GM12878 (cell line): ENCODE measurements around the gene RFT1. TPM values are rescaled to one million over a fixed set of nuclear protein-coding genes. Genes with fewer than 3 reads are reported as not detected.

Experiments
- ATAC-seq: fragments of 200-7000 bp; cut with Tn5 transposase; 3 replicates; pipeline ENCODE4 v1.9.1; 2020; ENCODE audit warnings: mild to moderate bottlenecking, moderate library complexity
- BruUV-seq: library from RNA; stranded (reverse); fragments of 400-500 nt; replicated peaks from 2 replicates; lab custom pipeline; 2021; lab: Mats Ljungman, UMichigan
- CTCF ChIA-PET: fragments of 300-600 bp; sonication (Branson Sonifier 250); formaldehyde crosslinking; extraction: SDS; loops from one replicate; lab custom pipeline; 2021; ENCODE audit warnings: inconsistent platforms; lab: Yijun Ruan, JAX
- POLR2A ChIA-PET: fragments of 350-600 bp; formaldehyde crosslinking; extraction: SDS; loops from one replicate; lab custom pipeline; 2021; ENCODE audit warnings: inconsistent platforms; lab: Charles Lee
- RAD21 ChIA-PET: fragments of 300-600 bp; sonication (Branson Sonifier 250); formaldehyde crosslinking; loops from one replicate; lab custom pipeline; 2023; ENCODE audit warnings: antibody characterized with exemption; ENCODE audit not compliant: unreplicated experiment; lab: Charles Lee
- SMC1A ChIA-PET: fragments of 300-600 bp; sonication (Branson Sonifier 250); formaldehyde crosslinking; loops from one replicate; lab custom pipeline; 2023; ENCODE audit not compliant: unreplicated experiment, uncharacterized antibody; lab: Charles Lee
- DNase-seq: peaks from one replicate; pipeline ENCODE4 v3.0.0-alpha.2; 2011; ENCODE audit warnings: low read depth, low spot score
- FAIRE-seq: peaks from 3 replicates; lab custom pipeline; 2011; peaks lifted over from hg19 to GRCh38; lab: Jason Lieb, UNC
- H2AFZ ChIP-seq: 2 replicates; pipeline ENCODE4 v1.6.0; 2011; ENCODE audit warnings: low read depth, low read length, control low read depth; ENCODE audit not compliant: control insufficient read depth
- H3K27ac ChIP-seq: 2 replicates; pipeline ENCODE4 v1.5.1; 2011; ENCODE audit warnings: control low read depth; ENCODE audit not compliant: control insufficient read depth, insufficient read depth
- H3K27me3 ChIP-seq, 2 experiments: replicated peaks in 1 of 2; 2 replicates each; pipeline versions ENCODE4 v1.6.0 to v1.6.1; 2011; ENCODE audit warnings: low read length in 1 of 2; ENCODE audit not compliant: control insufficient read depth in 2 of 2, insufficient read depth in 2 of 2
- H3K36me3 ChIP-seq, 2 experiments: 2 replicates each; pipeline ENCODE4 v1.5.1; 2011; ENCODE audit warnings: low read length in 1 of 2; ENCODE audit not compliant: control insufficient read depth in 2 of 2, insufficient read depth in 2 of 2
- H3K4me1 ChIP-seq: 2 replicates; pipeline ENCODE4 v1.6.1; 2011; ENCODE audit warnings: mild to moderate bottlenecking, low read length, moderate library complexity, mixed read lengths; ENCODE audit not compliant: control insufficient read depth, insufficient read depth
- H3K4me2 ChIP-seq: 2 replicates; pipeline ENCODE4 v1.6.0; 2011; ENCODE audit warnings: control low read depth; ENCODE audit not compliant: control insufficient read depth, insufficient read depth
- H3K4me3 ChIP-seq: fragments of 200-600 bp; sonication (generic); 2 replicates; pipeline ENCODE4 v1.5.1; 2016
- H3K79me2 ChIP-seq: 2 replicates; pipeline ENCODE4 v1.6.0; 2011; ENCODE audit warnings: low read length; ENCODE audit not compliant: control insufficient read depth, insufficient read depth
- H3K9ac ChIP-seq: 2 replicates; pipeline ENCODE4 v1.8.0; 2011; ENCODE audit warnings: low read length, control low read depth, mixed read lengths; ENCODE audit not compliant: control insufficient read depth, insufficient read depth
- H3K9me3 ChIP-seq: replicated peaks from 3 replicates; pipeline ENCODE4 v1.5.1; 2011; ENCODE audit warnings: mild to moderate bottlenecking, low read length; ENCODE audit not compliant: control insufficient read depth, insufficient read depth
- H4K20me1 ChIP-seq: 2 replicates; pipeline ENCODE4 v1.6.0; 2011; ENCODE audit not compliant: control insufficient read depth, insufficient read depth
- ELK1 ChIP-seq: IDR thresholded peaks from 2 replicates; pipeline ENCODE4 v1.6.1; 2012; ENCODE audit warnings: low read depth, low read length, improper control_type of control experiment
- GABPA ChIP-seq: IDR thresholded peaks from 2 replicates; pipeline ENCODE4 v1.6.1; 2014; ENCODE audit warnings: antibody characterized with exemption, low read depth, mild to moderate bottlenecking, inconsistent platforms
- IRF4 ChIP-seq: IDR thresholded peaks from 2 replicates; pipeline ENCODE4 v1.6.1; 2011; ENCODE audit warnings: low read depth, low read length
- KDM1A ChIP-seq: fragments of 200-600 bp; sonication (generic); IDR thresholded peaks from 2 replicates; pipeline ENCODE4 v1.6.1; 2016; ENCODE audit warnings: borderline replicate concordance
- MYB ChIP-seq: fragments of 150-350 bp; IDR thresholded peaks from 2 replicates; pipeline ENCODE4 v1.6.1; 2014; ENCODE audit warnings: mild to moderate bottlenecking, low read depth, low read length, borderline replicate concordance
- ZBTB4 ChIP-seq: fragments of 450-650 bp; formaldehyde crosslinking; IDR thresholded peaks from 2 replicates; pipeline ENCODE4 v1.4.0; 2022; ENCODE audit warnings: mild to moderate bottlenecking, moderate library complexity
- WGBS: methylation state at CpG from one replicate; pipeline ENCODE4 v1.1.6; 2016; ENCODE audit warnings: low lambda C conversion rate; ENCODE audit not compliant: insufficient replicate concordance, insufficient coverage; ENCODE audit errors: missing lambda C conversion rate; 5-methylcytosine and 5-hydroxymethylcytosine counted together
- in situ Hi-C: fragments of 300-500 bp; cut with MboI; formaldehyde crosslinking; loops from 9 replicates; pipeline ENCODE4 v1.14.3; 2018; ENCODE audit warnings: mixed read lengths
- intact Hi-C: fragments of 100-400 bp; cut with micrococcal nuclease; formaldehyde crosslinking; loops from one replicate; pipeline ENCODE4 v1.14.2; 2022; ENCODE audit not compliant: unreplicated experiment
- polyA plus RNA-seq, 11 experiments: library from polyadenylated mRNA; depleted of rRNA in 4 of 11; unstranded in 6 of 11; stranded (reverse) in 5 of 11; fragments of >200 nt; fragmentation: Nextera tagmentation in 4 of 11; fragmentation: Illumina TruSeq in 1 of 11; extraction: Ambion mirVana in 4 of 11; extraction: Trizol in 1 of 11; gene quantifications; 1 replicate in 1 of 11; 2 replicates in 10 of 11; pipeline versions ENCODE4 v1.2.1 to v1.2.3, GENCODE V29; 2011 to 2016; ENCODE audit warnings: inconsistent platforms in 2 of 11, missing spikeins in 2 of 11, low read depth in 1 of 11
- total RNA-seq, 4 experiments: library from RNA; depleted of rRNA in 3 of 4; stranded (reverse); fragments of >200 nt in 3 of 4; fragmentation: Illumina TruSeq in 1 of 4; extraction: Trizol in 1 of 4; gene quantifications; 2 replicates each; pipeline versions ENCODE4 v1.2.1 to v1.2.3, GENCODE V29; 2013 to 2021
- TF ChIP-seq, protein P1 (sequence below): fragments of 450-650 bp; conservative IDR thresholded peaks from 2 replicates; pipeline ENCODE4 v1.6.1; 2017; ENCODE audit warnings: mild to moderate bottlenecking, moderate library complexity
- TF ChIP-seq, protein P2 (sequence below): IDR thresholded peaks from 2 replicates; pipeline ENCODE4 v1.6.1; 2012; ENCODE audit warnings: improper control_type of control experiment, low read depth, low read length; ENCODE audit not compliant: insufficient replicate concordance
- TF ChIP-seq, protein P3 (sequence below): fragments of 450-650 bp; IDR thresholded peaks from 2 replicates; pipeline ENCODE4 v1.6.1; 2018; ENCODE audit warnings: mild to moderate bottlenecking, low read depth, moderate library complexity; ENCODE audit not compliant: partially characterized antibody

RFT1 gene
- total and polyA plus RNA-seq, 10 of the 15 experiments (the other 5 are each of a cell fraction or from before 2014, with no cell fraction given), result 16.6 to 75.1 (median 34.5) TPM

DNA sequence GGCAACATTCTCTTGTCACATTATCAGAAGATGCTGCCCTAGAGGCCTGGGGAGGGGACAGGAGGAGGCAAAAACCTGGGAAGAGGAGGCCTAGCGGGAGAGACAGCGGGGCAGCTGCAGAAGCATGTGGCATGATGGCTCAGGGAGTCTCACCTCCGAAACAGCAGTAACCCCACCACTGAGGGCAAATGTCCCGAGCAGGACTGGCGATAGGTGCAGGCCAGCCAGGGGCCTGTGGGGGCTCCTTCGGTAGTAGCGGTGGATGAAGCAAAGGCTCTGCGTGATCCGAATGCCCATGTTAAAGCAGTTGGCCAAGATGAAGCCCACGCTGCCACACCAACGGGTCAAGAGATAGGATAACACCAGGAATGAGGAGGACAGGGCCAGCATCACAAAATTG lies 38.0 kb downstream of the RFT1 start:
- SMC1A ChIA-PET, result no interaction called here
- in situ Hi-C loops (no loop called here), intact Hi-C loops (no loop called here)
- RAD21 ChIA-PET, result no interaction called here
- Histone ChIP-seq H3K4me3 (no peak overlapping the region), H3K4me1 (no peaks in the 10 kb centered on the region), H3K27me3 (no peaks in the 10 kb centered on the region), H3K9ac (no peak overlapping the region), H3K9me3 (no peaks in the 10 kb centered on the region), H3K27ac (no peak overlapping the region), H3K4me2 (no peak overlapping the region), H3K36me3 (peaks cover 15 to 25% of the 10 kb centered on the region in 2 experiments), H3K79me2 (no peaks in the 10 kb centered on the region), H2AFZ (no peak overlapping the region), H4K20me1 (no peaks in the 10 kb centered on the region)
- FAIRE-seq (no peak), DNase-seq (no peak), ATAC-seq (no peak)
- POLR2A ChIA-PET, result no interaction called here
- WGBS, result over 99% methylated on average over 11 of the region's 11 CpGs
- no TSS peak for BruUV-seq
- CTCF ChIA-PET, result interaction anchor here (1.3 kb wide), 1 partner anchor 10 kb away, joined by 4 read pairs; no protein-coding TSS in a partner anchor
- TF ChIP-seq ELK1 (no peak), IRF4 (no peak), MYB (no peak), ZBTB4 (CRISPR knock-in tag) (no peak), GABPA (no peak), KDM1A (no peak)
- TF ChIP-seq, protein P1, sequence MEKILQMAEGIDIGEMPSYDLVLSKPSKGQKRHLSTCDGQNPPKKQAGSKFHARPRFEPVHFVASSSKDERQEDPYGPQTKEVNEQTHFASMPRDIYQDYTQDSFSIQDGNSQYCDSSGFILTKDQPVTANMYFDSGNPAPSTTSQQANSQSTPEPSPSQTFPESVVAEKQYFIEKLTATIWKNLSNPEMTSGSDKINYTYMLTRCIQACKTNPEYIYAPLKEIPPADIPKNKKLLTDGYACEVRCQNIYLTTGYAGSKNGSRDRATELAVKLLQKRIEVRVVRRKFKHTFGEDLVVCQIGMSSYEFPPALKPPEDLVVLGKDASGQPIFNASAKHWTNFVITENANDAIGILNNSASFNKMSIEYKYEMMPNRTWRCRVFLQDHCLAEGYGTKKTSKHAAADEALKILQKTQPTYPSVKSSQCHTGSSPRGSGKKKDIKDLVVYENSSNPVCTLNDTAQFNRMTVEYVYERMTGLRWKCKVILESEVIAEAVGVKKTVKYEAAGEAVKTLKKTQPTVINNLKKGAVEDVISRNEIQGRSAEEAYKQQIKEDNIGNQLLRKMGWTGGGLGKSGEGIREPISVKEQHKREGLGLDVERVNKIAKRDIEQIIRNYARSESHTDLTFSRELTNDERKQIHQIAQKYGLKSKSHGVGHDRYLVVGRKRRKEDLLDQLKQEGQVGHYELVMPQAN, result no peak
- TF ChIP-seq, protein P2, sequence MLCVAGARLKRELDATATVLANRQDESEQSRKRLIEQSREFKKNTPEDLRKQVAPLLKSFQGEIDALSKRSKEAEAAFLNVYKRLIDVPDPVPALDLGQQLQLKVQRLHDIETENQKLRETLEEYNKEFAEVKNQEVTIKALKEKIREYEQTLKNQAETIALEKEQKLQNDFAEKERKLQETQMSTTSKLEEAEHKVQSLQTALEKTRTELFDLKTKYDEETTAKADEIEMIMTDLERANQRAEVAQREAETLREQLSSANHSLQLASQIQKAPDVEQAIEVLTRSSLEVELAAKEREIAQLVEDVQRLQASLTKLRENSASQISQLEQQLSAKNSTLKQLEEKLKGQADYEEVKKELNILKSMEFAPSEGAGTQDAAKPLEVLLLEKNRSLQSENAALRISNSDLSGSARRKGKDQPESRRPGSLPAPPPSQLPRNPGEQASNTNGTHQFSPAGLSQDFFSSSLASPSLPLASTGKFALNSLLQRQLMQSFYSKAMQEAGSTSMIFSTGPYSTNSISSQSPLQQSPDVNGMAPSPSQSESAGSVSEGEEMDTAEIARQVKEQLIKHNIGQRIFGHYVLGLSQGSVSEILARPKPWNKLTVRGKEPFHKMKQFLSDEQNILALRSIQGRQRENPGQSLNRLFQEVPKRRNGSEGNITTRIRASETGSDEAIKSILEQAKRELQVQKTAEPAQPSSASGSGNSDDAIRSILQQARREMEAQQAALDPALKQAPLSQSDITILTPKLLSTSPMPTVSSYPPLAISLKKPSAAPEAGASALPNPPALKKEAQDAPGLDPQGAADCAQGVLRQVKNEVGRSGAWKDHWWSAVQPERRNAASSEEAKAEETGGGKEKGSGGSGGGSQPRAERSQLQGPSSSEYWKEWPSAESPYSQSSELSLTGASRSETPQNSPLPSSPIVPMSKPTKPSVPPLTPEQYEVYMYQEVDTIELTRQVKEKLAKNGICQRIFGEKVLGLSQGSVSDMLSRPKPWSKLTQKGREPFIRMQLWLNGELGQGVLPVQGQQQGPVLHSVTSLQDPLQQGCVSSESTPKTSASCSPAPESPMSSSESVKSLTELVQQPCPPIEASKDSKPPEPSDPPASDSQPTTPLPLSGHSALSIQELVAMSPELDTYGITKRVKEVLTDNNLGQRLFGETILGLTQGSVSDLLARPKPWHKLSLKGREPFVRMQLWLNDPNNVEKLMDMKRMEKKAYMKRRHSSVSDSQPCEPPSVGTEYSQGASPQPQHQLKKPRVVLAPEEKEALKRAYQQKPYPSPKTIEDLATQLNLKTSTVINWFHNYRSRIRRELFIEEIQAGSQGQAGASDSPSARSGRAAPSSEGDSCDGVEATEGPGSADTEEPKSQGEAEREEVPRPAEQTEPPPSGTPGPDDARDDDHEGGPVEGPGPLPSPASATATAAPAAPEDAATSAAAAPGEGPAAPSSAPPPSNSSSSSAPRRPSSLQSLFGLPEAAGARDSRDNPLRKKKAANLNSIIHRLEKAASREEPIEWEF, result no peak
- TF ChIP-seq, protein P3, sequence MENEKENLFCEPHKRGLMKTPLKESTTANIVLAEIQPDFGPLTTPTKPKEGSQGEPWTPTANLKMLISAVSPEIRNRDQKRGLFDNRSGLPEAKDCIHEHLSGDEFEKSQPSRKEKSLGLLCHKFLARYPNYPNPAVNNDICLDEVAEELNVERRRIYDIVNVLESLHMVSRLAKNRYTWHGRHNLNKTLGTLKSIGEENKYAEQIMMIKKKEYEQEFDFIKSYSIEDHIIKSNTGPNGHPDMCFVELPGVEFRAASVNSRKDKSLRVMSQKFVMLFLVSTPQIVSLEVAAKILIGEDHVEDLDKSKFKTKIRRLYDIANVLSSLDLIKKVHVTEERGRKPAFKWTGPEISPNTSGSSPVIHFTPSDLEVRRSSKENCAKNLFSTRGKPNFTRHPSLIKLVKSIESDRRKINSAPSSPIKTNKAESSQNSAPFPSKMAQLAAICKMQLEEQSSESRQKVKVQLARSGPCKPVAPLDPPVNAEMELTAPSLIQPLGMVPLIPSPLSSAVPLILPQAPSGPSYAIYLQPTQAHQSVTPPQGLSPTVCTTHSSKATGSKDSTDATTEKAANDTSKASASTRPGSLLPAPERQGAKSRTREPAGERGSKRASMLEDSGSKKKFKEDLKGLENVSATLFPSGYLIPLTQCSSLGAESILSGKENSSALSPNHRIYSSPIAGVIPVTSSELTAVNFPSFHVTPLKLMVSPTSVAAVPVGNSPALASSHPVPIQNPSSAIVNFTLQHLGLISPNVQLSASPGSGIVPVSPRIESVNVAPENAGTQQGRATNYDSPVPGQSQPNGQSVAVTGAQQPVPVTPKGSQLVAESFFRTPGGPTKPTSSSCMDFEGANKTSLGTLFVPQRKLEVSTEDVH, result no peak
